Measurements from ENCODE around the gene KCNIP1. TPM values are rescaled to one million over a fixed set of nuclear protein-coding genes. Genes with fewer than 3 reads are reported as not detected.
A peak's percentile ranks its signal among the peaks of the same experiment; 100 is the strongest.

KCNIP1 gene
- total RNA-seq, 4 donors from 2014 or later: 4.8 to 9.2 (median 7.3) TPM; not detected in 1

DNA sequence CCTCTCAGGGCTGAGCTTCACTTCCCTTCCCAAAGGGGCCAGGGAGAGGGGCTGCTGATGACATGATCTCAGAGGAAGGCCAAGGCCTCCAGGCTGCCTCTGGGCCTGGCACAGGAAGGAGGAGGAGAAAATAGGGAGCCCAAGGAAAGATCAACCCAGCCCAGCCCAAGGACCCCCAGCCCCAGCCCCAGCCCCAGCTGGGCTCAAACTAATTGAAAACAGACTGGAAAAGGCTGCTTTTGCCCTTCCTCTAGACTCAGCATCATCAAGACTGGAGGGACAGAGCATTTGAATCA lies 18.3 kb upstream of the KCNIP1 start:
- H3K27me3 ChIP-seq: no peaks in the 10 kb centered on the region
- H3K27ac ChIP-seq: no peak overlapping the region
- no peaks in the 10 kb centered on the region for H3K9me3 ChIP-seq
- TF ChIP-seq, protein P1, sequence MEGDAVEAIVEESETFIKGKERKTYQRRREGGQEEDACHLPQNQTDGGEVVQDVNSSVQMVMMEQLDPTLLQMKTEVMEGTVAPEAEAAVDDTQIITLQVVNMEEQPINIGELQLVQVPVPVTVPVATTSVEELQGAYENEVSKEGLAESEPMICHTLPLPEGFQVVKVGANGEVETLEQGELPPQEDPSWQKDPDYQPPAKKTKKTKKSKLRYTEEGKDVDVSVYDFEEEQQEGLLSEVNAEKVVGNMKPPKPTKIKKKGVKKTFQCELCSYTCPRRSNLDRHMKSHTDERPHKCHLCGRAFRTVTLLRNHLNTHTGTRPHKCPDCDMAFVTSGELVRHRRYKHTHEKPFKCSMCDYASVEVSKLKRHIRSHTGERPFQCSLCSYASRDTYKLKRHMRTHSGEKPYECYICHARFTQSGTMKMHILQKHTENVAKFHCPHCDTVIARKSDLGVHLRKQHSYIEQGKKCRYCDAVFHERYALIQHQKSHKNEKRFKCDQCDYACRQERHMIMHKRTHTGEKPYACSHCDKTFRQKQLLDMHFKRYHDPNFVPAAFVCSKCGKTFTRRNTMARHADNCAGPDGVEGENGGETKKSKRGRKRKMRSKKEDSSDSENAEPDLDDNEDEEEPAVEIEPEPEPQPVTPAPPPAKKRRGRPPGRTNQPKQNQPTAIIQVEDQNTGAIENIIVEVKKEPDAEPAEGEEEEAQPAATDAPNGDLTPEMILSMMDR (IDR thresholded peaks at IDR 0.05): no peak
- no peak for TF ChIP-seq POLR2A (IDR thresholded peaks at IDR 0.05)
- TF ChIP-seq EP300 (IDR thresholded peaks at IDR 0.05): no peak
- H3K4me3 ChIP-seq: no peak overlapping the region
- peaks cover 0 to under 1% (median 0%) of the 10 kb centered on the region in 4 donors for H3K4me1 ChIP-seq
- no peak for DNase-seq (ENCODE audit: low spot score in 2 of 2)
- H3K36me3 ChIP-seq: no peaks in the 10 kb centered on the region

DNA sequence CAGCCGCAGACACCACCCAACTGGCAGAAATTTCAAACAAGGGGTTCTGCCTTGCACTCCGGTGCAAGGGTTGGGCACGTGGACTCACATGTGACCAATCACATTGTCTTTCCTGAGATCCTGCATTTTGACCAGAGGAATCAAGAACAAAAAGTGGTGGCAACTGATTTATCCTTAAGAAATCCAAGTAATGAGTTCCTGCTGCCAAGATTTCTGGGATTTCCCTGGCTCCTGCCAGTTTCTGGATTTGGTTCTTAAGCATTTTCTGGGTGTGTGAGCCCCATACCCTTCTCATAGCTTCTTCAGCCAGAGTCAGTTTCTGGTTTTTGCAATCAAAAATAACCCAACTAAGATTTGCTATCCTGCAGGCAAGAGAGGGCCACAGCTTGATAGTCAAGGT lies 17.4 kb upstream of the KCNIP1 start:
- Histone ChIP-seq H3K9me3 (no peaks in the 10 kb centered on the region), H3K4me1 (peaks cover 0 to 8% (median 3%) of the 10 kb centered on the region in 4 donors), H3K27ac (no peak overlapping the region), H3K27me3 (no peaks in the 10 kb centered on the region), H3K36me3 (no peaks in the 10 kb centered on the region), H3K4me3 (no peak overlapping the region)
- TF ChIP-seq POLR2A (IDR thresholded peaks at IDR 0.05) (no peak), EP300 (IDR thresholded peaks at IDR 0.05) (no peak)
- TF ChIP-seq, protein P1 (IDR thresholded peaks at IDR 0.05): no peak
- DNase-seq (ENCODE audit: low spot score in 2 of 2): no peak
- 82 to 84% methylated on average over 3 of the region's 3 CpGs for WGBS, 2 donors

DNA sequence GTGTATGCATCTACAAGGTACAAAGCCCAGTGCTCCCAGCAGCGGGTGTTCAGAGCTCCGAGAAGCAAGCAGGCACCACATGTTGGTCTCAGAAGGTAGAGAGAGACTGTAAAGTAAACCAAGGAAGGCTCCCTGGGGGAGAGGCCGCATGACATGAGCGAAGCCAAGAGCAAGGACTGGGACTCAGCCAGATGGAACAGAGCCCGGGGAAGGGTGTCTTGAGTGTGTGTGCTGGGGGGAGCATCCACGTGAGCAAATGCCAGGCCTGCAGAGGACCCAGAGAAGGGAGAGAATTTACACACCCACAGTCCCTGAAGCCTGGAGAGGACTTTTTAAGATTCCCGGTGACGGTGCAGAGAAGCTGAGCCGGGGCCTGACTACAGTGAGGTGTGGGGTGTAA lies 15.2 kb upstream of the KCNIP1 start:
- H3K27ac ChIP-seq: no peak overlapping the region
- H3K4me1 ChIP-seq: peaks cover 0 to 28% (median 11%) of the 10 kb centered on the region in 4 donors
- no peaks in the 10 kb centered on the region for H3K27me3 ChIP-seq
- H3K9me3 ChIP-seq: no peaks in the 10 kb centered on the region
- H3K36me3 ChIP-seq: no peaks in the 10 kb centered on the region
- no peak for DNase-seq (ENCODE audit: low spot score in 2 of 2)
- whole genome bisulfite sequencing, 2 donors: 70 to 76% methylated on average over 9 of the region's 9 CpGs
- no peak overlapping the region for H3K4me3 ChIP-seq
- TF ChIP-seq EP300 (IDR thresholded peaks at IDR 0.05) (no peak), POLR2A (IDR thresholded peaks at IDR 0.05) (no peak)
- TF ChIP-seq, protein P1 (IDR thresholded peaks at IDR 0.05): no peak

DNA sequence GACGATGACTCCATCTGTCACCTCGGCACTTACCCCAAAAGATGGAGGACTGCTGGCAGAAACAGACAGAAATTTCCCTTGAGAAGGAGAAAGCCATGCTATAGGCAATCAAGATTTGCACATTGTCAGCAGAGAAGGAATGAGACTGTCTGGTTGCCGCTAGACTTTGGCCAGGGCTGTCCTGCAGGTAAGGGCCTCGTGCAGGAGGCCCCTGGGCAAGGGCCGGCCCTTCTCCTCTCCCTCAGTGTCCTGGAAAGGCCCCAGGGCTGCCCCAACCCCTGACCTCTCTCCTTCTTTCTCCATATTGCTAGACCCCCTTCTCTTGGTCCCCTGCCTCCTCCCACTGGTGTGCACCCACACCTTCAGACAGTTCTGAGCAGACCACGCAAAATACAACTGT lies 14.6 kb upstream of the KCNIP1 start:
- Histone ChIP-seq H3K4me1 (peaks cover 0 to 28% (median 11%) of the 10 kb centered on the region in 4 donors), H3K36me3 (no peaks in the 10 kb centered on the region), H3K4me3 (no peak overlapping the region), H3K9me3 (no peaks in the 10 kb centered on the region), H3K27ac (no peak overlapping the region), H3K27me3 (no peaks in the 10 kb centered on the region)
- TF ChIP-seq, protein P1 (IDR thresholded peaks at IDR 0.05): no peak
- no peak for TF ChIP-seq EP300 (IDR thresholded peaks at IDR 0.05)
- no peak for TF ChIP-seq POLR2A (IDR thresholded peaks at IDR 0.05)
- WGBS, 2 donors: 96 to 98% methylated on average over 6 of the region's 6 CpGs
- DNase-seq (ENCODE audit: low spot score in 2 of 2): no peak

DNA sequence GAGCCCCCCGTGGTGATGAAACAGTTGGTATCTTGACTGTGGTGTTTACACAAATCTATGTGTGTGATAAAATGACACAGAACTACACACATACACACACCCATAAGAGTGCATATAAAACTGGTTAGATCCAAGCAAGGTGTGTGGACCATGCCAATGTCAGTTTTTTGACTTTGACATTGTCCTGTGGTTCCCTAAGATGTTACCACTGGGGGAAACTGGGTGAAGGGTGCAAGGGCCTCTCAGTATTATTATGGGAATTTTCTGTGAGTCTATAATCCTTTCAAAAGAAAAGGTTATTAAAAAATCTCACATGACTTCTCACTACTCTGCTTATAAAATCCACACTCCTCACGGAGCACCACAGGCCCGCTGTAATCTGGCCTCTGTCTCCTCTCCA lies 13.4 kb upstream of the KCNIP1 start:
- Histone ChIP-seq H3K27me3 (no peaks in the 10 kb centered on the region), H3K36me3 (no peaks in the 10 kb centered on the region), H3K9me3 (no peaks in the 10 kb centered on the region), H3K4me1 (peaks cover 0 to 28% (median 11%) of the 10 kb centered on the region in 4 donors), H3K4me3 (no peak overlapping the region), H3K27ac (peak overlapping the region in 1 of 4 donors; percentile 75)
- WGBS, 2 donors: 69 to 71% methylated on average over 3 of the region's 3 CpGs
- DNase-seq (ENCODE audit: low spot score in 2 of 2): no peak
- TF ChIP-seq, protein P1 (IDR thresholded peaks at IDR 0.05): no peak
- TF ChIP-seq EP300 (IDR thresholded peaks at IDR 0.05): no peak
- no peak for TF ChIP-seq POLR2A (IDR thresholded peaks at IDR 0.05)

Data from tibial nerve (tissue), 4 donors.